ENCODE results near the gene CKMT2.

Gene CKMT2

GRCh38 chr5:81233080-81233634 lies at the start of gene CKMT2:
Gene CKMT2 (plus strand): TSS chr5:81233322. CDS start chr5:81251133, 17,811 bp downstream.
- no peak for DNase-seq

GRCh38 chr5:81183811-81184748 lies 49.0 kb upstream of the CKMT2 start:
- no peak for DNase-seq

DNA sequence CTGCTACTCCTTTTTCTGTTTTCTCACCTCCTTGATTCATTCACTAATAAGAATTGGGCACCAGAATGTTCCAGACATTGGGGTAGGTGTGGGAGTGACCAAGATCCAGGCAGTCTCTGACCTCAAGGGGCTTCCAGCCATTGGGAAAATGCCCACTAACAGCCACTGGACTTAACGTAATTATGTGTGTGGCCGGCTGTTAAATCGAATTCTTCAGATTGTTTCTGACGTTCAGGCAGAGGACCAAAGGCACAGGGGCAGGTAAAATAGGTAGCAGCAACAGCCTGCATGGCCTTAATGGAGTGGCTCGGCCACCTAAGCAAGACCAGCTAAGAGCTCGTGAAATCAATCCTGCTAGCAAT lies 48.4 kb upstream of the CKMT2 start:
- DNase-seq = no peak

DNA sequence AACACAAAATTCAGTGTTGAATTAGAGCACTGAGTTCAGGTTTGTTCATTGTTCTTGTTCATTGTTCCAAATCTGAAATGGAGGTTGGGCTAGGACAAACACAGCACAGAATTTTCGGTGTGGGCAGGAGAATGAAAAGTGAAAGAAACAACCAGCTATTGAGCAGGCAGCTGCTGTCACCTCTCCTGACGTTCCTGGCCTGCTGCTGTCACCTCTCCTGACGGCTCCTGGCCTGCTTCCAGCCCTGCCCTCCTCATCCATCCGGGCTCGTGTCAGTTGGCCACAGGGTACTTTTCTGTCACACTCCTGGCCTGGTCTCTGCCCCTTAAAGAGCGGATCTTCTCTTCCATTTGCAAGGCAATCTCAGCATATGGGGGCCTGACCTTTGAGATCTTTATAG lies 45.2 kb upstream of the CKMT2 start:
- DNase-seq = no peak

- DNase-seq = no peak
These were observed 44.2 kb upstream of the CKMT2 start for GRCh38 chr5:81188962-81189361.

- DNase-seq = no peak
These were observed 43.1 kb upstream of the CKMT2 start for GRCh38 chr5:81189875-81190498.

GRCh38 chr5:81191726-81192372 lies 41.3 kb upstream of the CKMT2 start:
- DNase-seq = no peak

GRCh38 chr5:81192373-81192750 lies 40.8 kb upstream of the CKMT2 start:
- no peak for DNase-seq

DNA sequence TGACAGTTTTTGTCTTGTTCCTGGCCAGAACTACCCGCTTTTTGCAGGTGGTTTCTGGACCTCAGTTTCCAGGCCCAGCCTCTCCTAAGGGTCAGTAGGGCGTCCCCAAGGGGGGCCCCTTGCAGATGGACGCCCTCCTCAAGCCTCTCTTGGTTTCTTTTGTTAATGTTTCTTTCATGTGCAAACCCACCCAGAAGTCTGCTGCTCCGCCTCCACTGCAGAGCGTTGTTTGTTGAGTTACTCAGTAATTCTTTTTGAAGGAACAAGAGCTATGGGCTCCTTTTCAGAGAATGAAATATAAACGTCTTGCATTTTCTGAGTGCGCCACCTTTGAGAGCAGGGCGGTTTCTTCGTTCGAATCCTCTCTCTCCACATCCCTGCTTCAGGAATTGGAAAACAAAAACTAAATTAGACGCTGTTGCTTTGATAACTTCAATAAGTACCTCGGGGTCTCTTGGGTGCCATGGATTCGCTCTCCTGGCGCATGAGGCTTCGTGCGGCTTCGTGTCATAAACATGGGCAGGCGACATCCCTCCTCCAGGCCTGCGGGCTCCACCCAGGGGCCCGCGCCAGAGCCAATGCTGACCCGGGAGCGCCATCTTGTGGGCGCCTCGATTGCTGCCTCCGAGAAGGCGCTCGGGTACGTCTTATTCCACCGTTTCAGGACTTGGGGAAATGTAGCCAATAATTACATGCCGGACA lies 38.3 kb upstream of the CKMT2 start:
- DNase-seq = peak; percentile 71

- no peak for DNase-seq
These were observed 37.7 kb upstream of the CKMT2 start for GRCh38 chr5:81195335-81195929.

- DNase-seq = no peak
These were observed 30.5 kb upstream of the CKMT2 start for GRCh38 chr5:81202655-81203054.

- DNase-seq = no peak
These were observed 29.4 kb upstream of the CKMT2 start for GRCh38 chr5:81203729-81204128.

DNA sequence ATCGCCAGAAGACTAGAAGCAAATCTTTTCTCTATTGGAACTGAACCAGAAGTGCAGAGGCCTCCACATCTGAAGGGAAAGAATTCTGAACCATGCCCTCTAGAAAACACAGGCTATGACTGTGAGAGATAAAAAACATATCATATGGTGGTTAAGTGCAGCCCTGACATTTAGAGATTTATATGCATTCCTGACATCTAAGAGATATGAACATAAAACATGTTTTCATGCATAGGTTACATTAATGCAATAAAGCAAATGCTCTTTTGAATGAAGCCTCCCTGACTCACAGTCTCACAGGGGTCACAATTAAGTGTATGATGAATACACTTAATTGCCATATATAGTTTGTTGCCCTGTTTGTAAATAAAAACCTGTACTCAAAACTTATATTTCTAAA lies 28.9 kb upstream of the CKMT2 start:
- no peak for DNase-seq

- no peak for DNase-seq
These were observed 28.1 kb upstream of the CKMT2 start for GRCh38 chr5:81205058-81205457.

DNA sequence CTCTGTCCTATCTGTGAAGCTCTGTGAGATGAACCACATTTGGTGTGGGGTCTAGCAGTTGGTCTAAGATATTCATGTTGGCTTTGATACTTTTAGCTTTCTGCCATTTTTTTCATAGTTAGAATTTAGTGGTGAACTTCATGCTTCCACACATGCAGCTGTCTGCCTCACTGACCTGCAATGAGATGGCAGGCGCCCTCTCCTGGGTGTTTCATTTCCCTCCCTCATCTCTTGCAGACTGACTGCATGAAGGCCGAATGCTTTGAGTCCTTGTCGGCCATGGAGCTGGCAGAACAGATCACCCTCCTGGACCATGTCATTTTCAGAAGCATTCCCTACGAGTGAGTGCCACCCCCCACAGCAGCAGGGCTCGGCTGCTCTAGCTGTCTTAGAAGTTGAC lies 26.1 kb upstream of the CKMT2 start:
- no peak for DNase-seq

DNA sequence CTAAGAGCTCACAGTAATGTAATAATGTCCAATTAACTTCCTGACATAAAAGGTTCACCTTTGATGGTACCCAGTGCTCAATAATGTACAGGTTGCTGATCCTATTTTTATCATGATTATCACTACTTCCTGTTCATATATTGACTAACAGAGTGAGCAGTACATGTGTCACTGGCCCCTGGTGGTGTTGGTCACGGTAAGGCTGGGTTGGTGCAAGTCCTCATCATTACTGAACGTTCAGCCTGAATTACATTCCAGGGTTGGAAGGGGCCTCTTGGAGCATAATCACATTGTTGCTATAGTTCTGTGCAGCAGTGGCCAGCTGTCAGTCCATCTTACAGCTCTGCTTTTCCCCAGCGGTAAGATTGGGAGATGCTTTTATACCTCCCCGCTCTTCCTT lies 24.2 kb upstream of the CKMT2 start:
- no peak for DNase-seq

- no peak for DNase-seq
These were observed 23.7 kb upstream of the CKMT2 start for GRCh38 chr5:81209386-81209785.

- DNase-seq = no peak
These were observed 23.1 kb upstream of the CKMT2 start for GRCh38 chr5:81209869-81210493.

- DNase-seq = no peak
These were observed 20.8 kb upstream of the CKMT2 start for GRCh38 chr5:81212211-81212751.

DNA sequence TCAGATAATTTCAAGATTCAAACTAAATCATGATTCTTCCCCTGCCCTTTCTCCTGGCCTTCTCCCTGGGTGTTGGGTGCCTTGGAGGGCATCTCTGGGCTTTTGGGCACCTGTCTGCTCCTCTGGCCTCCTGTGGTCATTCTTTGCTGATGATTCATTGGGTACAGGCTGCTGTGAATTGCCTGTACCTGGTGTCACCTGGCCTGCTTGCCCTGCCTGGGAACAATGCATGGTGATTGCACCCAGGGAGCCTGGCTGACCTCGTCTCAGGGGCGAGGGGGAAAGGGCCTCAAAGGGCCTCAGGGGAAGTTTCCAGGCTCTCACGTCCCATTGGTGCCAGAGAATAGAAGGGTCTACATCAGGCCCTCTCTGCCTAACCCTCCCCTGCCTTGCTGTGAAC lies 20.1 kb upstream of the CKMT2 start:
- no peak for DNase-seq

- DNase-seq = no peak
These were observed 18.3 kb upstream of the CKMT2 start for GRCh38 chr5:81214848-81215247.

GRCh38 chr5:81216152-81216551 lies 17.0 kb upstream of the CKMT2 start:
- no peak for DNase-seq

Measured in stimulated activated naive CD4-positive, alpha-beta T cell treated with Interleukin-2 at 50 U/mL for 16 hours (primary cell).